Keratinocyte (primary cell): ENCODE data around the gene HEPN1.

Experiments used
- CTCF ChIP-seq, 3 experiments: IDR thresholded peaks in 1 of 3; conservative IDR thresholded peaks in 1 of 3; optimal IDR thresholded peaks in 1 of 3; 2 replicates in 2 of 3; 3 replicates in 1 of 3; pipeline versions ENCODE3 to v1.5.1; 2011; ENCODE audit warnings: low read length in 3 of 3, mild to moderate bottlenecking in 3 of 3, moderate library complexity in 2 of 3, control low read depth in 1 of 3, inconsistent platforms in 1 of 3; ENCODE audit not compliant: insufficient read depth in 2 of 3; ENCODE audit errors: extremely low read depth in 1 of 3
- EZH2 ChIP-seq: IDR thresholded peaks from one replicate; pipeline ENCODE4 v1.6.1; 2012; ENCODE audit warnings: inconsistent platforms, mild to moderate bottlenecking, low read length, moderate library complexity

- TF ChIP-seq CTCF (optimal IDR thresholded peaks at IDR 0.05 in 1 of 3, IDR thresholded peaks at IDR 0.05 in 1 of 3, conservative IDR thresholded peaks at IDR 0.05 in 1 of 3; ENCODE audit: extremely low read depth in 1 of 3, insufficient read depth in 2 of 3, low read length in 3 of 3): no peak
- TF ChIP-seq EZH2: no peak
Observed at GRCh38 chr11:124938970-124939369, 19.9 kb downstream of the HEPN1 start.
